NCI-H187 treated with DMSO at 0.1 percent for 48 hours (cell line): ENCODE measurements around the gene STAT1.
"Not testable (repeated sequence)": the region's sequence is repeated elsewhere in the genome, so short reads cannot be mapped to it uniquely, and the experiment has no call there.

Experiments used
- DNase-seq: peaks from one replicate; lab custom pipeline; 2025; lab: John Stamatoyannopoulos, UW

The STAT1 gene

GRCh38 chr2:191006997-191007783 is 6.8 kb downstream of the STAT1 start:
- no peak for DNase-seq

- DNase-seq = no peak
Observed at GRCh38 chr2:191006297-191006696, 7.7 kb downstream of the STAT1 start.

GRCh38 chr2:191003405-191004309 is 10.3 kb downstream of the STAT1 start:
- no peak for DNase-seq

- no peak for DNase-seq
Observed at GRCh38 chr2:191001624-191002023, 12.3 kb downstream of the STAT1 start.

- DNase-seq = no peak
Observed at GRCh38 chr2:191001032-191001431, 12.9 kb downstream of the STAT1 start.

- no peak for DNase-seq
Observed at GRCh38 chr2:190999949-191000665, 13.9 kb downstream of the STAT1 start.

GRCh38 chr2:190999058-190999457 is 14.9 kb downstream of the STAT1 start:
- no peak for DNase-seq

- DNase-seq = no peak
Observed at GRCh38 chr2:190997526-190998113, 16.4 kb downstream of the STAT1 start.

GRCh38 chr2:190996947-190997346 is 17.0 kb downstream of the STAT1 start:
- DNase-seq = no peak

GRCh38 chr2:190996338-190996946 is 17.5 kb downstream of the STAT1 start:
- DNase-seq = no peak

GRCh38 chr2:190995315-190995714 is 18.7 kb downstream of the STAT1 start:
- not testable (repeated sequence) for DNase-seq

GRCh38 chr2:190994148-190994547 is 19.8 kb downstream of the STAT1 start:
- no peak for DNase-seq

GRCh38 chr2:190993292-190993643 is 20.7 kb downstream of the STAT1 start:
- no peak for DNase-seq

- DNase-seq = no peak
Observed at GRCh38 chr2:190990132-190990531, 23.8 kb downstream of the STAT1 start.

GRCh38 chr2:190988910-190989309 is 25.1 kb downstream of the STAT1 start:
- no peak for DNase-seq

GRCh38 chr2:190987938-190988337 is 26.0 kb downstream of the STAT1 start:
- no peak for DNase-seq

GRCh38 chr2:190987116-190987515 is 26.9 kb downstream of the STAT1 start:
- no peak for DNase-seq

- DNase-seq = no peak
Observed at GRCh38 chr2:190986221-190986953, 27.6 kb downstream of the STAT1 start.

- no peak for DNase-seq
Observed at GRCh38 chr2:190984595-190984994, 29.4 kb downstream of the STAT1 start.

GRCh38 chr2:190982262-190983034 is 31.5 kb downstream of the STAT1 start:
- DNase-seq = no peak
